GM12878 (cell line): ENCODE results near the gene TMC7. TPM values are rescaled to one million over a fixed set of nuclear protein-coding genes. Genes with fewer than 3 reads are reported as not detected.

Source experiments
- ATAC-seq: fragments of 200-7000 bp; cut with Tn5 transposase; 3 replicates; pipeline ENCODE4 v1.9.1; 2020; ENCODE audit warnings: mild to moderate bottlenecking, moderate library complexity
- BruUV-seq: library from RNA; stranded (reverse); fragments of 400-500 nt; replicated peaks from 2 replicates; lab custom pipeline; 2021; lab: Mats Ljungman, UMichigan
- CTCF ChIA-PET: fragments of 300-600 bp; sonication (Branson Sonifier 250); formaldehyde crosslinking; extraction: SDS; loops from one replicate; lab custom pipeline; 2021; ENCODE audit warnings: inconsistent platforms; lab: Yijun Ruan, JAX
- POLR2A ChIA-PET: fragments of 350-600 bp; formaldehyde crosslinking; extraction: SDS; loops from one replicate; lab custom pipeline; 2021; ENCODE audit warnings: inconsistent platforms; lab: Charles Lee
- RAD21 ChIA-PET: fragments of 300-600 bp; sonication (Branson Sonifier 250); formaldehyde crosslinking; loops from one replicate; lab custom pipeline; 2023; ENCODE audit warnings: antibody characterized with exemption; ENCODE audit not compliant: unreplicated experiment; lab: Charles Lee
- SMC1A ChIA-PET: fragments of 300-600 bp; sonication (Branson Sonifier 250); formaldehyde crosslinking; loops from one replicate; lab custom pipeline; 2023; ENCODE audit not compliant: unreplicated experiment, uncharacterized antibody; lab: Charles Lee
- DNase-seq: peaks from one replicate; pipeline ENCODE4 v3.0.0-alpha.2; 2011; ENCODE audit warnings: low read depth, low spot score
- FAIRE-seq: peaks from 3 replicates; lab custom pipeline; 2011; peaks lifted over from hg19 to GRCh38; lab: Jason Lieb, UNC
- H2AFZ ChIP-seq: 2 replicates; pipeline ENCODE4 v1.6.0; 2011; ENCODE audit warnings: low read depth, low read length, control low read depth; ENCODE audit not compliant: control insufficient read depth
- H3K27ac ChIP-seq: 2 replicates; pipeline ENCODE4 v1.5.1; 2011; ENCODE audit warnings: control low read depth; ENCODE audit not compliant: control insufficient read depth, insufficient read depth
- H3K27me3 ChIP-seq, 2 experiments: replicated peaks in 1 of 2; 2 replicates each; pipeline versions ENCODE4 v1.6.0 to v1.6.1; 2011; ENCODE audit warnings: low read length in 1 of 2; ENCODE audit not compliant: control insufficient read depth in 2 of 2, insufficient read depth in 2 of 2
- H3K36me3 ChIP-seq, 2 experiments: 2 replicates each; pipeline ENCODE4 v1.5.1; 2011; ENCODE audit warnings: low read length in 1 of 2; ENCODE audit not compliant: control insufficient read depth in 2 of 2, insufficient read depth in 2 of 2
- H3K4me1 ChIP-seq: 2 replicates; pipeline ENCODE4 v1.6.1; 2011; ENCODE audit warnings: mild to moderate bottlenecking, low read length, moderate library complexity, mixed read lengths; ENCODE audit not compliant: control insufficient read depth, insufficient read depth
- H3K4me2 ChIP-seq: 2 replicates; pipeline ENCODE4 v1.6.0; 2011; ENCODE audit warnings: control low read depth; ENCODE audit not compliant: control insufficient read depth, insufficient read depth
- H3K4me3 ChIP-seq: fragments of 200-600 bp; sonication (generic); 2 replicates; pipeline ENCODE4 v1.5.1; 2016
- H3K79me2 ChIP-seq: 2 replicates; pipeline ENCODE4 v1.6.0; 2011; ENCODE audit warnings: low read length; ENCODE audit not compliant: control insufficient read depth, insufficient read depth
- H3K9ac ChIP-seq: 2 replicates; pipeline ENCODE4 v1.8.0; 2011; ENCODE audit warnings: low read length, control low read depth, mixed read lengths; ENCODE audit not compliant: control insufficient read depth, insufficient read depth
- H3K9me3 ChIP-seq: replicated peaks from 3 replicates; pipeline ENCODE4 v1.5.1; 2011; ENCODE audit warnings: mild to moderate bottlenecking, low read length; ENCODE audit not compliant: control insufficient read depth, insufficient read depth
- H4K20me1 ChIP-seq: 2 replicates; pipeline ENCODE4 v1.6.0; 2011; ENCODE audit not compliant: control insufficient read depth, insufficient read depth
- BACH1 ChIP-seq: fragments of 450-650 bp; IDR thresholded peaks from 2 replicates; pipeline ENCODE4 v1.6.1; 2017; ENCODE audit warnings: mild to moderate bottlenecking, borderline replicate concordance
- BCL3 ChIP-seq: IDR thresholded peaks from 2 replicates; pipeline ENCODE4 v1.6.1; 2011; ENCODE audit warnings: borderline replicate concordance, low read depth, mild to moderate bottlenecking, moderate library complexity, low read length; ENCODE audit not compliant: insufficient read depth, poor library complexity, severe bottlenecking
- BMI1 ChIP-seq: fragments of 450-650 bp; IDR thresholded peaks from 2 replicates; pipeline ENCODE4 v1.6.1; 2016; ENCODE audit warnings: mild to moderate bottlenecking, moderate library complexity, borderline replicate concordance
- CBFB ChIP-seq: IDR thresholded peaks from 2 replicates; pipeline ENCODE4 v1.6.1; 2016; ENCODE audit warnings: antibody characterized with exemption, low read depth
- CEBPB ChIP-seq, 2 experiments: fragments of 150-350 bp in 1 of 2; IDR thresholded peaks; 2 replicates each; pipeline ENCODE4 v1.6.1; 2012 to 2014; ENCODE audit warnings: low read depth in 2 of 2, low read length in 2 of 2, borderline replicate concordance in 1 of 2, inconsistent platforms in 1 of 2
- E2F4 ChIP-seq: IDR thresholded peaks from 2 replicates; pipeline ENCODE4 v1.6.1; 2012; ENCODE audit warnings: low read depth, low read length, improper control_type of control experiment
- EED ChIP-seq: sonication (generic); IDR thresholded peaks from 2 replicates; pipeline ENCODE4 v1.6.1; 2016; ENCODE audit warnings: antibody characterized with exemption, low read depth
- EGR1 ChIP-seq, 2 experiments: IDR thresholded peaks; 1 replicate in 1 of 2; 2 replicates in 1 of 2; pipeline ENCODE4 v1.6.1; 2011 to 2012; ENCODE audit warnings: low read depth in 2 of 2, low read length in 2 of 2, borderline replicate concordance in 1 of 2, mild to moderate bottlenecking in 1 of 2, moderate library complexity in 1 of 2
- FOS ChIP-seq: IDR thresholded peaks from 3 replicates; pipeline ENCODE4 v1.6.1; 2011; ENCODE audit warnings: borderline replicate concordance; ENCODE audit not compliant: insufficient read length; ENCODE audit errors: extremely low read depth
- FOXK2 ChIP-seq: fragments of 450-650 bp; IDR thresholded peaks from 2 replicates; pipeline ENCODE4 v1.6.1; 2017; ENCODE audit warnings: mild to moderate bottlenecking, moderate library complexity
- HSF1 ChIP-seq: fragments of 150-350 bp; IDR thresholded peaks from 2 replicates; pipeline ENCODE4 v1.6.1; 2014; ENCODE audit warnings: mild to moderate bottlenecking, low read depth, low read length
- JUND ChIP-seq: IDR thresholded peaks from 2 replicates; pipeline ENCODE4 v1.6.1; 2012; ENCODE audit warnings: low read depth, mild to moderate bottlenecking, low read length, improper control_type of control experiment, moderate library complexity
- KAT2A ChIP-seq: conservative IDR thresholded peaks from 2 replicates; pipeline ENCODE4 v1.6.1; 2011; ENCODE audit warnings: low read depth, low read length; ENCODE audit not compliant: control insufficient read depth
- MXI1 ChIP-seq: fragments of 150-350 bp; IDR thresholded peaks from 2 replicates; pipeline ENCODE4 v1.6.1; 2011; ENCODE audit warnings: low read depth, mild to moderate bottlenecking, inconsistent platforms, low read length, improper control_type of control experiment
- NFYA ChIP-seq: IDR thresholded peaks from 2 replicates; pipeline ENCODE4 v1.6.1; 2011; ENCODE audit warnings: low read depth, mild to moderate bottlenecking, low read length, improper control_type of control experiment, borderline replicate concordance
- RCOR1 ChIP-seq: conservative IDR thresholded peaks from 2 replicates; pipeline ENCODE4 v1.6.1; 2012; ENCODE audit warnings: low read depth, low read length, improper control_type of control experiment
- SMARCA5 ChIP-seq: fragments of 450-650 bp; IDR thresholded peaks from 2 replicates; pipeline ENCODE4 v1.6.1; 2017; ENCODE audit warnings: mild to moderate bottlenecking
- WGBS: methylation state at CpG from one replicate; pipeline ENCODE4 v1.1.6; 2016; ENCODE audit warnings: low lambda C conversion rate; ENCODE audit not compliant: insufficient replicate concordance, insufficient coverage; ENCODE audit errors: missing lambda C conversion rate; 5-methylcytosine and 5-hydroxymethylcytosine counted together
- in situ Hi-C: fragments of 300-500 bp; cut with MboI; formaldehyde crosslinking; loops from 9 replicates; pipeline ENCODE4 v1.14.3; 2018; ENCODE audit warnings: mixed read lengths
- intact Hi-C: fragments of 100-400 bp; cut with micrococcal nuclease; formaldehyde crosslinking; loops from one replicate; pipeline ENCODE4 v1.14.2; 2022; ENCODE audit not compliant: unreplicated experiment
- polyA plus RNA-seq, 11 experiments: library from polyadenylated mRNA; depleted of rRNA in 4 of 11; unstranded in 6 of 11; stranded (reverse) in 5 of 11; fragments of >200 nt; fragmentation: Nextera tagmentation in 4 of 11; fragmentation: Illumina TruSeq in 1 of 11; extraction: Ambion mirVana in 4 of 11; extraction: Trizol in 1 of 11; gene quantifications; 1 replicate in 1 of 11; 2 replicates in 10 of 11; pipeline versions ENCODE4 v1.2.1 to v1.2.3, GENCODE V29; 2011 to 2016; ENCODE audit warnings: inconsistent platforms in 2 of 11, missing spikeins in 2 of 11, low read depth in 1 of 11
- total RNA-seq, 4 experiments: library from RNA; depleted of rRNA in 3 of 4; stranded (reverse); fragments of >200 nt in 3 of 4; fragmentation: Illumina TruSeq in 1 of 4; extraction: Trizol in 1 of 4; gene quantifications; 2 replicates each; pipeline versions ENCODE4 v1.2.1 to v1.2.3, GENCODE V29; 2013 to 2021

The TMC7 gene
- total and polyA plus RNA-seq, 10 of the 15 experiments (the other 5 are each of a cell fraction or from before 2014, with no cell fraction given), result 0.15 TPM; not detected in 9

- H3K9ac ChIP-seq, result no peak overlapping the region
- CTCF ChIA-PET, result interaction anchor here (1.1 kb wide), 1 partner anchor 8 kb away, joined by 3 read pairs; no protein-coding TSS in a partner anchor
- intact Hi-C loops, result no loop called here
These were observed 94.1 kb downstream of the TMC7 start for GRCh38 chr16:19077879-19078278.

More at GRCh38 chr16:19077879-19078278, 94.1 kb downstream of the TMC7 start:
- RAD21 ChIA-PET, result interaction anchor here (0.9 kb wide), 1 partner anchor 19 kb away, joined by 3 read pairs; no protein-coding TSS in a partner anchor
- Histone ChIP-seq H3K4me1 (no peaks in the 10 kb centered on the region), H3K27ac (no peak overlapping the region), H3K9me3 (no peaks in the 10 kb centered on the region), H3K79me2 (no peaks in the 10 kb centered on the region), H3K4me2 (no peak overlapping the region), H3K4me3 (no peak overlapping the region), H4K20me1 (no peaks in the 10 kb centered on the region), H3K27me3 (no peaks in the 10 kb centered on the region), H2AFZ (no peak overlapping the region), H3K36me3 (no peaks in the 10 kb centered on the region)
- DNase-seq, result no peak
- no peak for ATAC-seq
- TF ChIP-seq SMARCA5 (no peak), RCOR1 (no peak), FOS (no peak), JUND (no peak), EGR1 (IDR thresholded peaks at IDR 0.05; ENCODE audit: borderline replicate concordance in 1 of 2, low read depth in 2 of 2, low read length in 2 of 2) (no peak), FOXK2 (no peak), BMI1 (no peak), CEBPB (IDR thresholded peaks at IDR 0.05; ENCODE audit: borderline replicate concordance in 1 of 2, low read depth in 2 of 2, low read length in 2 of 2) (no peak), BCL3 (no peak), E2F4 (no peak), BACH1 (no peak), HSF1 (no peak), NFYA (no peak), KAT2A (no peak), MXI1 (no peak), CBFB (no peak), EED (no peak)
- in situ Hi-C loops, result no loop called here
- no peak for FAIRE-seq
- POLR2A ChIA-PET, result no interaction called here
- WGBS, result 95% methylated on average over 6 of the region's 6 CpGs
- SMC1A ChIA-PET, result interaction anchor here (0.7 kb wide), 1 partner anchor 17 kb away, joined by 6 read pairs; no protein-coding TSS in a partner anchor
- BruUV-seq, result no TSS peak
